CD4-positive, alpha-beta T cell treated with Interferon alpha-2 for 1 hour (primary cell): ENCODE results near the gene GUSB.
"Not testable (repeated sequence)": the region's sequence is repeated elsewhere in the genome, so short reads cannot be mapped to it uniquely, and the experiment has no call there.

Experiments
- DNase-seq, 2 donors: peaks; one replicate each; pipeline ENCODE4 v3.0.0-alpha.2; 2020 to 2022

Gene GUSB

GRCh38 chr7:65974876-65975275 is 7.1 kb downstream of the GUSB start:
- DNase-seq: no peak

GRCh38 chr7:65974191-65974801 is 7.7 kb downstream of the GUSB start:
- DNase-seq: no peak

GRCh38 chr7:65972976-65973375 is 9.0 kb downstream of the GUSB start:
- no peak for DNase-seq

- no peak for DNase-seq
These were observed 11.0 kb downstream of the GUSB start for GRCh38 chr7:65971021-65971420.

GRCh38 chr7:65968256-65969185 is 13.5 kb downstream of the GUSB start:
- DNase-seq: no peak

- DNase-seq: no peak
These were observed 14.5 kb downstream of the GUSB start for GRCh38 chr7:65967361-65968155.

- DNase-seq: no peak
These were observed 15.9 kb downstream of the GUSB start for GRCh38 chr7:65966146-65966545.

- DNase-seq: not testable (repeated sequence)
These were observed 17.3 kb downstream of the GUSB start for GRCh38 chr7:65964671-65965070.

- DNase-seq: no peak
These were observed 20.0 kb downstream of the GUSB start for GRCh38 chr7:65962033-65962432.

- no peak for DNase-seq
These were observed 21.5 kb downstream of the GUSB start for GRCh38 chr7:65960351-65961074.

GRCh38 chr7:65955718-65956117 is 26.3 kb downstream of the GUSB start:
- DNase-seq: no peak

- DNase-seq: no peak
These were observed 28.0 kb downstream of the GUSB start for GRCh38 chr7:65953890-65954450.

- DNase-seq: no peak
These were observed 28.9 kb downstream of the GUSB start for GRCh38 chr7:65953001-65953720.

- DNase-seq: no peak
These were observed 30.0 kb downstream of the GUSB start for GRCh38 chr7:65951837-65952578.

- DNase-seq: no peak
These were observed 35.1 kb downstream of the GUSB start for GRCh38 chr7:65946904-65947303.

GRCh38 chr7:65945787-65946186 is 36.2 kb downstream of the GUSB start:
- DNase-seq: not testable (repeated sequence)

- DNase-seq: no peak
These were observed 43.6 kb downstream of the GUSB start for GRCh38 chr7:65938336-65938895.

GRCh38 chr7:65937296-65937695 is 44.7 kb downstream of the GUSB start:
- no peak for DNase-seq

GRCh38 chr7:65931685-65932084 is 50.3 kb downstream of the GUSB start:
- DNase-seq: no peak
